HEK293 (cell line): Measurements from ENCODE around the gene RNF215.

ENCODE experiments used
- CTCF ChIA-PET: fragments of 350-600 bp; formaldehyde crosslinking; extraction: SDS; loops from one replicate; lab custom pipeline; 2021; ENCODE audit warnings: antibody characterized with exemption; lab: Yijun Ruan, JAX
- POLR2A ChIA-PET: fragments of 300-600 bp; formaldehyde crosslinking; extraction: SDS; loops from one replicate; lab custom pipeline; 2020; ENCODE audit warnings: antibody characterized with exemption, inconsistent platforms; lab: Yijun Ruan, JAX
- H3K27ac ChIP-seq: fragments of 200-500 bp; sonication (Bioruptor generic); 2 replicates; pipeline ENCODE4 v1.5.1; 2014; ENCODE audit warnings: low read depth, low read length, control low read depth, inconsistent platforms; ENCODE audit errors: extremely low read depth
- H3K36me3 ChIP-seq, 2 experiments: fragments of 200-500 bp in 1 of 2; sonication (Bioruptor generic) in 1 of 2; 1 replicate in 1 of 2; 2 replicates in 1 of 2; pipeline ENCODE4 v1.5.1; 2014 to 2017; ENCODE audit warnings: inconsistent platforms in 2 of 2, low read length in 2 of 2; ENCODE audit not compliant: control insufficient read depth in 2 of 2, insufficient read depth in 1 of 2
- H3K4me1 ChIP-seq: fragments of 200-500 bp; sonication (Bioruptor generic); 2 replicates; pipeline ENCODE4 v1.5.1; 2014; ENCODE audit warnings: mild to moderate bottlenecking, low read length, inconsistent platforms; ENCODE audit not compliant: control insufficient read depth, insufficient read depth
- H3K4me3 ChIP-seq: 2 replicates; pipeline ENCODE4 v1.5.1; 2011; ENCODE audit warnings: low read depth, mild to moderate bottlenecking, control low read depth, low read length, moderate library complexity
- H3K9me3 ChIP-seq: fragments of 200-500 bp; sonication (Bioruptor generic); 2 replicates; pipeline ENCODE4 v1.5.1; 2014; ENCODE audit warnings: low read depth, low read length, inconsistent platforms; ENCODE audit not compliant: control insufficient read depth, insufficient read depth
- ATF2 ChIP-seq: fragments of 450-650 bp; formaldehyde crosslinking; IDR thresholded peaks from 2 replicates; pipeline ENCODE4 v1.5.1; 2016; ENCODE audit warnings: missing biosample characterization, missing genetic modification characterization, low read depth
- FEZF1 ChIP-seq: fragments of 450-650 bp; formaldehyde crosslinking; IDR thresholded peaks from 2 replicates; pipeline ENCODE4 v1.5.1; 2016; ENCODE audit warnings: missing biosample characterization, missing genetic modification characterization
- GLI4 ChIP-seq: fragments of 450-650 bp; formaldehyde crosslinking; IDR thresholded peaks from 2 replicates; pipeline ENCODE4 v1.5.1; 2016; ENCODE audit warnings: missing biosample characterization, missing genetic modification characterization
- PRDM1 ChIP-seq: fragments of 450-650 bp; formaldehyde crosslinking; IDR thresholded peaks from 2 replicates; pipeline ENCODE4; 2016; ENCODE audit warnings: missing biosample characterization, missing genetic modification characterization
- TCF7L2 ChIP-seq: IDR thresholded peaks from 2 replicates; pipeline ENCODE4 v1.6.1; 2011; ENCODE audit warnings: low read depth, mild to moderate bottlenecking, inconsistent platforms, low read length, moderate library complexity, borderline replicate concordance
- ZNF10 ChIP-seq: fragments of 450-650 bp; formaldehyde crosslinking; IDR thresholded peaks from 2 replicates; pipeline ENCODE4 v1.5.1; 2017; ENCODE audit warnings: missing biosample characterization, missing genetic modification characterization
- ZNF114 ChIP-seq: fragments of 450-650 bp; formaldehyde crosslinking; IDR thresholded peaks from 2 replicates; pipeline ENCODE4 v1.5.0; 2017; ENCODE audit warnings: missing biosample characterization, missing genetic modification characterization
- ZNF121 ChIP-seq: fragments of 450-650 bp; formaldehyde crosslinking; IDR thresholded peaks from 2 replicates; pipeline ENCODE4 v1.5.1; 2016; ENCODE audit warnings: missing biosample characterization, missing genetic modification characterization
- ZNF2 ChIP-seq: fragments of 450-650 bp; formaldehyde crosslinking; IDR thresholded peaks from 2 replicates; pipeline ENCODE4 v1.5.1; 2016; ENCODE audit warnings: missing biosample characterization, missing genetic modification characterization
- ZNF214 ChIP-seq: fragments of 450-650 bp; formaldehyde crosslinking; IDR thresholded peaks from 2 replicates; pipeline ENCODE4 v1.5.1; 2017; ENCODE audit warnings: missing biosample characterization, mild to moderate bottlenecking, missing genetic modification characterization, borderline replicate concordance
- ZNF223 ChIP-seq: fragments of 450-650 bp; formaldehyde crosslinking; IDR thresholded peaks from 2 replicates; pipeline ENCODE4 v1.5.1; 2016; ENCODE audit warnings: missing biosample characterization, missing genetic modification characterization
- ZNF23 ChIP-seq: fragments of 450-650 bp; formaldehyde crosslinking; IDR thresholded peaks from 2 replicates; pipeline ENCODE4 v1.5.1; 2016; ENCODE audit warnings: missing biosample characterization, missing genetic modification characterization, borderline replicate concordance
- ZNF324 ChIP-seq: fragments of 450-650 bp; formaldehyde crosslinking; IDR thresholded peaks from 2 replicates; pipeline ENCODE4 v1.5.1; 2016; ENCODE audit warnings: missing biosample characterization, missing genetic modification characterization
- ZNF501 ChIP-seq: fragments of 450-650 bp; formaldehyde crosslinking; IDR thresholded peaks from 2 replicates; pipeline ENCODE4 v1.5.1; 2016; ENCODE audit warnings: missing biosample characterization, missing genetic modification characterization
- ZNF510 ChIP-seq: fragments of 450-650 bp; formaldehyde crosslinking; IDR thresholded peaks from 2 replicates; pipeline ENCODE4 v1.5.1; 2018; ENCODE audit warnings: mild to moderate bottlenecking, missing genetic modification characterization, missing biosample characterization; ENCODE audit not compliant: insufficient replicate concordance
- ZNF521 ChIP-seq: fragments of 450-650 bp; formaldehyde crosslinking; IDR thresholded peaks from 2 replicates; pipeline ENCODE4 v1.5.1; 2017; ENCODE audit warnings: missing biosample characterization, mild to moderate bottlenecking, missing genetic modification characterization
- ZNF549 ChIP-seq: fragments of 450-650 bp; IDR thresholded peaks from 2 replicates; pipeline ENCODE4 v1.5.1; 2018; ENCODE audit warnings: missing biosample characterization, missing genetic modification characterization, mild to moderate bottlenecking, inconsistent platforms, moderate library complexity
- ZNF585B ChIP-seq: fragments of 450-650 bp; formaldehyde crosslinking; IDR thresholded peaks from 2 replicates; pipeline ENCODE4 v1.5.1; 2016; ENCODE audit warnings: missing biosample characterization, missing genetic modification characterization
- ZNF626 ChIP-seq: fragments of 450-650 bp; sonication (Bioruptor Pico); formaldehyde crosslinking; IDR thresholded peaks from 2 replicates; pipeline ENCODE4 v1.5.1; 2018; ENCODE audit warnings: missing biosample characterization, missing genetic modification characterization, inconsistent platforms
- ZNF629 ChIP-seq: fragments of 450-650 bp; formaldehyde crosslinking; IDR thresholded peaks from 2 replicates; pipeline ENCODE4 v1.5.1; 2017; ENCODE audit warnings: missing biosample characterization, missing genetic modification characterization
- ZSCAN23 ChIP-seq: fragments of 450-650 bp; formaldehyde crosslinking; IDR thresholded peaks from 2 replicates; pipeline ENCODE4 v1.5.1; 2016; ENCODE audit warnings: missing biosample characterization, missing genetic modification characterization
- TF ChIP-seq, protein P1 (sequence below): fragments of 450-650 bp; formaldehyde crosslinking; IDR thresholded peaks from 2 replicates; pipeline ENCODE4; 2016; ENCODE audit warnings: missing biosample characterization, missing genetic modification characterization
- TF ChIP-seq, protein P2 (sequence below): fragments of 450-650 bp; formaldehyde crosslinking; IDR thresholded peaks from 2 replicates; pipeline ENCODE4 v1.5.1; 2016; ENCODE audit warnings: missing biosample characterization, missing genetic modification characterization
- TF ChIP-seq, protein P3 (sequence below): fragments of 450-650 bp; formaldehyde crosslinking; IDR thresholded peaks from 2 replicates; pipeline ENCODE4 v1.5.1; 2017; ENCODE audit warnings: missing biosample characterization, missing genetic modification characterization
- TF ChIP-seq, protein P4 (sequence below): fragments of 450-650 bp; formaldehyde crosslinking; IDR thresholded peaks from 2 replicates; pipeline ENCODE4 v1.5.1; 2017; ENCODE audit warnings: missing biosample characterization, missing genetic modification characterization

The RNF215 gene

GRCh38 chr22:30382340-30382739, 4.9 kb downstream of the RNF215 start:
- POLR2A ChIA-PET, result interaction anchor here (1.0 to 2.1 kb wide), 3 partner anchors 11 to 55 kb away, joined by 3 to 6 read pairs (median 4); partner anchors contain the start of genes CCDC157, SF3A1 and TBC1D10A
- Histone ChIP-seq H3K4me3 (no peak overlapping the region), H3K36me3 (peaks cover 0 to 70% of the 10 kb centered on the region in 2 experiments; a peak in 2 of 3 replicates), H3K4me1 (peaks cover 2% of the 10 kb centered on the region; the same call in 1 of the 2 replicates), H3K9me3 (no peaks in the 10 kb centered on the region)
- no peak for TF ChIP-seq ZNF501 (tag by site-specific recombination)
- TF ChIP-seq, all 188 proteins: peak for 0
- H3K27ac ChIP-seq, result no peak overlapping the region
- CTCF ChIA-PET, result no interaction called here

- Histone ChIP-seq H3K27ac (no peak overlapping the region), H3K36me3 (peaks cover 0 to 81% of the 10 kb centered on the region in 2 experiments; a peak in 2 of 3 replicates), H3K4me3 (no peak overlapping the region), H3K4me1 (peaks cover 2% of the 10 kb centered on the region; the same call in 1 of the 2 replicates), H3K9me3 (no peaks in the 10 kb centered on the region)
- ChIA-PET POLR2A (interaction anchor here (1.3 to 2.1 kb wide), 2 partner anchors 24 to 54 kb away, joined by 4 to 6 read pairs; partner anchors contain the start of genes CCDC157, SF3A1 and TBC1D10A), CTCF (interaction anchor here (0.9 kb wide), 1 partner anchor 93 kb away, joined by 3 read pairs; no protein-coding TSS in a partner anchor)
- no peak for TF ChIP-seq ZNF549 (tag by site-specific recombination)
- TF ChIP-seq ZNF626 (tag by site-specific recombination), result no peak
- no peak for TF ChIP-seq ZNF223 (tag by site-specific recombination)
- no peak for TF ChIP-seq ZSCAN23 (tag by site-specific recombination)
- TF ChIP-seq, protein P1, sequence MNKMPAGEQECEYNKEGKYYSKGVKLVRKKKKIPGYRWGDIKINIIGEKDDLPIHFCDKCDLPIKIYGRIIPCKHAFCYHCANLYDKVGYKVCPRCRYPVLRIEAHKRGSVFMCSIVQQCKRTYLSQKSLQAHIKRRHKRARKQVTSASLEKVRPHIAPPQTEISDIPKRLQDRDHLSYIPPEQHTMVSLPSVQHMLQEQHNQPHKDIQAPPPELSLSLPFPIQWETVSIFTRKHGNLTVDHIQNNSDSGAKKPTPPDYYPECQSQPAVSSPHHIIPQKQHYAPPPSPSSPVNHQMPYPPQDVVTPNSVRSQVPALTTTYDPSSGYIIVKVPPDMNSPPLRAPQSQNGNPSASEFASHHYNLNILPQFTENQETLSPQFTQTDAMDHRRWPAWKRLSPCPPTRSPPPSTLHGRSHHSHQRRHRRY (tag by site-specific recombination), result no peak
- no peak for TF ChIP-seq ZNF510 (tag by site-specific recombination)
- no peak for TF ChIP-seq ZNF10 (tag by site-specific recombination)
- TF ChIP-seq, protein P2, sequence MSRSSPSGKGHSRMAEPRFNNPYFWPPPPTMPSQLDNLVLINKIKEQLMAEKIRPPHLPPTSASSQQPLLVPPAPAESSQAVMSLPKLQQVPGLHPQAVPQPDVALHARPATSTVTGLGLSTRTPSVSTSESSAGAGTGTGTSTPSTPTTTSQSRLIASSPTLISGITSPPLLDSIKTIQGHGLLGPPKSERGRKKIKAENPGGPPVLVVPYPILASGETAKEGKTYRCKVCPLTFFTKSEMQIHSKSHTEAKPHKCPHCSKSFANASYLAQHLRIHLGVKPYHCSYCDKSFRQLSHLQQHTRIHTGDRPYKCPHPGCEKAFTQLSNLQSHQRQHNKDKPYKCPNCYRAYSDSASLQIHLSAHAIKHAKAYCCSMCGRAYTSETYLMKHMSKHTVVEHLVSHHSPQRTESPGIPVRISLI (tag by site-specific recombination), result no peak
- no peak for TF ChIP-seq GLI4 (tag by site-specific recombination)
- no peak for TF ChIP-seq ZNF629 (tag by site-specific recombination)
- no peak for TF ChIP-seq ZNF585B (tag by site-specific recombination)
- no peak for TF ChIP-seq ZNF521 (tag by site-specific recombination)
- TF ChIP-seq, protein P3, sequence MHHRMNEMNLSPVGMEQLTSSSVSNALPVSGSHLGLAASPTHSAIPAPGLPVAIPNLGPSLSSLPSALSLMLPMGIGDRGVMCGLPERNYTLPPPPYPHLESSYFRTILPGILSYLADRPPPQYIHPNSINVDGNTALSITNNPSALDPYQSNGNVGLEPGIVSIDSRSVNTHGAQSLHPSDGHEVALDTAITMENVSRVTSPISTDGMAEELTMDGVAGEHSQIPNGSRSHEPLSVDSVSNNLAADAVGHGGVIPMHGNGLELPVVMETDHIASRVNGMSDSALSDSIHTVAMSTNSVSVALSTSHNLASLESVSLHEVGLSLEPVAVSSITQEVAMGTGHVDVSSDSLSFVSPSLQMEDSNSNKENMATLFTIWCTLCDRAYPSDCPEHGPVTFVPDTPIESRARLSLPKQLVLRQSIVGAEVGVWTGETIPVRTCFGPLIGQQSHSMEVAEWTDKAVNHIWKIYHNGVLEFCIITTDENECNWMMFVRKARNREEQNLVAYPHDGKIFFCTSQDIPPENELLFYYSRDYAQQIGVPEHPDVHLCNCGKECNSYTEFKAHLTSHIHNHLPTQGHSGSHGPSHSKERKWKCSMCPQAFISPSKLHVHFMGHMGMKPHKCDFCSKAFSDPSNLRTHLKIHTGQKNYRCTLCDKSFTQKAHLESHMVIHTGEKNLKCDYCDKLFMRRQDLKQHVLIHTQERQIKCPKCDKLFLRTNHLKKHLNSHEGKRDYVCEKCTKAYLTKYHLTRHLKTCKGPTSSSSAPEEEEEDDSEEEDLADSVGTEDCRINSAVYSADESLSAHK (tag by site-specific recombination), result no peak
- no peak for TF ChIP-seq ZNF214 (tag by site-specific recombination)
Measured at GRCh38 chr22:30381264-30381663, 5.9 kb downstream of the RNF215 start.

GRCh38 chr22:30380011-30380410, 7.2 kb downstream of the RNF215 start:
- Histone ChIP-seq H3K36me3 (peaks cover 0 to 84% of the 10 kb centered on the region in 2 experiments; a peak in 2 of 3 replicates), H3K27ac (no peak overlapping the region), H3K4me1 (no peaks in the 10 kb centered on the region), H3K9me3 (no peaks in the 10 kb centered on the region), H3K4me3 (no peak overlapping the region)
- CTCF ChIA-PET, result interaction anchor here (0.7 kb wide), 1 partner anchor 33 kb away, joined by 3 read pairs; no protein-coding TSS in a partner anchor
- POLR2A ChIA-PET, result interaction anchor here (1.3 kb wide), 1 partner anchor 10 kb away, joined by 3 read pairs; no protein-coding TSS in a partner anchor
- TF ChIP-seq ZNF324 (tag by site-specific recombination) (no peak), TCF7L2 (no peak), FEZF1 (no peak), ZNF2 (tag by site-specific recombination) (no peak), ATF2 (tag by site-specific recombination) (no peak), ZNF114 (tag by site-specific recombination) (no peak), ZNF23 (tag by site-specific recombination) (no peak), ZNF121 (tag by site-specific recombination) (no peak), PRDM1 (no peak)
- TF ChIP-seq, protein P4, sequence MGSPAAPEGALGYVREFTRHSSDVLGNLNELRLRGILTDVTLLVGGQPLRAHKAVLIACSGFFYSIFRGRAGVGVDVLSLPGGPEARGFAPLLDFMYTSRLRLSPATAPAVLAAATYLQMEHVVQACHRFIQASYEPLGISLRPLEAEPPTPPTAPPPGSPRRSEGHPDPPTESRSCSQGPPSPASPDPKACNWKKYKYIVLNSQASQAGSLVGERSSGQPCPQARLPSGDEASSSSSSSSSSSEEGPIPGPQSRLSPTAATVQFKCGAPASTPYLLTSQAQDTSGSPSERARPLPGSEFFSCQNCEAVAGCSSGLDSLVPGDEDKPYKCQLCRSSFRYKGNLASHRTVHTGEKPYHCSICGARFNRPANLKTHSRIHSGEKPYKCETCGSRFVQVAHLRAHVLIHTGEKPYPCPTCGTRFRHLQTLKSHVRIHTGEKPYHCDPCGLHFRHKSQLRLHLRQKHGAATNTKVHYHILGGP (tag by site-specific recombination), result no peak
